K562 treated with DMSO at 1 percent for 48 hours (cell line): ENCODE measurements around the gene TRIM21. TPM values are rescaled to one million over a fixed set of nuclear protein-coding genes. Genes with fewer than 3 reads are reported as not detected.

Experiments used
- total RNA-seq: library from RNA; unstranded; fragments of 300-600 nt; gene quantifications from 2 replicates; pipeline ENCODE4 v1.2.3, GENCODE V29; 2022; ENCODE audit warnings: low replicate concordance; ENCODE audit errors: extremely low read depth

TRIM21 gene
- total RNA-seq: not detected in 2 replicates

DNA sequence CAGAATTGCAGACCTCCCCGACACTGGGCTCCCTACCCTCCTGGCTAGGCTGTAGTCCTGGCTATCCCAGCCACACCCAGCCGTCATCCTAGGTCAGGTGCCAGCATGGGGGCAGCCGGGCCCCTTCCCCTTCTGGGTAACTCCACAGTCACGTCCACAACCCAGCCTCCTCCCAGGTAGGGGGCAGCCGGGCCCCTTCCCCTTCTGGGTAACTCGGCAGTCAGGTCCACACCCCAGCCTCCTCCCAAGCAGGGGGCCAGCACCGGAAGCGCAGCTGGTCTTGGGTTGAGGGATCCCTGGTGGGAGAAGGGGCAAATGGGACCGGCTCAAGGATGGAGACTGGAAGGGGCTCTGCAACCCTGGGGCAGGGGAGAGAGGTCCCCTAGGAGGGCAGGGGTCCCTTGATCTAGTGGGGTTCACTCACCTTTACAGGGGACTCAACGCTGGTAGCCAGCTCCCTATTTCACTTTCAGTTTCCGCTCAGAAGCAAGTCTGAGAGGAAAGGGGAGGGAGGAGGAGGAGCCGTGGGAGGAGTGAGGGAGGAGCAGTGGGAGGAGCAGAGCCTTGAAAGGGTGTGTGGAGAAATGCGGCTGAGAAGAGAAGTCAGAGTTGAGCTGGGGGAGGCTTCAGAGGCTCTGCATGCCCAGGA is at the start of gene TRIM21:
TSS of gene TRIM21 (minus strand) at position 494 of the 649 bp plus-strand sequence. CDS start 3,293 bp downstream, outside the sequence.

GRCh38 chr11:4368286-4368685 is 25.2 kb downstream of the TRIM21 start, which contains the start of gene OR52B4:
TSS of gene OR52B4 (minus strand) at chr11:4368386. CDS start at chr11:4368295, 91 bp downstream.

Other genes with a start within 250 kb of the TRIM21 start
- not detected in 2 replicates for gene OR52B4, start 25.3 kb downstream of the TRIM21 start, total RNA-seq
- not detected in 2 replicates for gene OR52K2, start 55.6 kb upstream of the TRIM21 start, total RNA-seq
- gene OR52K1, start 88.9 kb upstream of the TRIM21 start, total RNA-seq: not detected in 2 replicates
- not detected in 2 replicates for gene OR52M1, start 151.5 kb upstream of the TRIM21 start, total RNA-seq
- not detected in 2 replicates for gene OR52I2, start 188.0 kb upstream of the TRIM21 start, total RNA-seq
- gene OR52I1, start 200.3 kb upstream of the TRIM21 start, total RNA-seq: not detected in 2 replicates
- gene TRIM68, start 214.5 kb upstream of the TRIM21 start, total RNA-seq: not detected in 2 replicates
- not detected in 2 replicates for gene OR51D1, start 243.8 kb upstream of the TRIM21 start, total RNA-seq